ENCODE data around the gene CPN2. TPM values are rescaled to one million over a fixed set of nuclear protein-coding genes. Genes with fewer than 3 reads are reported as not detected.

Gene CPN2
- total RNA-seq, 1 experiment from 2014 or later, result 0.08 TPM

- intact Hi-C loops (cut with micrococcal nuclease; ENCODE audit: unreplicated experiment), result no loop called here
- no peaks in the 10 kb centered on the region for H3K36me3 ChIP-seq (ENCODE audit: control insufficient read depth, insufficient read depth, low read length)
- no peak overlapping the region for H3K27ac ChIP-seq (ENCODE audit: low read length)
- BruUV-seq (replicated peaks), result no TSS peak
- H3K4me1 ChIP-seq (ENCODE audit: control insufficient read depth, insufficient read depth, low read length), result peaks cover 7% of the 10 kb centered on the region
- H3K4me3 ChIP-seq (ENCODE audit: low read depth in 2 of 2, low read length in 2 of 2), result no peak overlapping the region
- no peaks in the 10 kb centered on the region for H3K27me3 ChIP-seq (ENCODE audit: control insufficient read depth, insufficient read depth, low read length)
- no peak for DNase-seq (ENCODE audit: low read depth, low spot score)
- TF ChIP-seq, protein P1, sequence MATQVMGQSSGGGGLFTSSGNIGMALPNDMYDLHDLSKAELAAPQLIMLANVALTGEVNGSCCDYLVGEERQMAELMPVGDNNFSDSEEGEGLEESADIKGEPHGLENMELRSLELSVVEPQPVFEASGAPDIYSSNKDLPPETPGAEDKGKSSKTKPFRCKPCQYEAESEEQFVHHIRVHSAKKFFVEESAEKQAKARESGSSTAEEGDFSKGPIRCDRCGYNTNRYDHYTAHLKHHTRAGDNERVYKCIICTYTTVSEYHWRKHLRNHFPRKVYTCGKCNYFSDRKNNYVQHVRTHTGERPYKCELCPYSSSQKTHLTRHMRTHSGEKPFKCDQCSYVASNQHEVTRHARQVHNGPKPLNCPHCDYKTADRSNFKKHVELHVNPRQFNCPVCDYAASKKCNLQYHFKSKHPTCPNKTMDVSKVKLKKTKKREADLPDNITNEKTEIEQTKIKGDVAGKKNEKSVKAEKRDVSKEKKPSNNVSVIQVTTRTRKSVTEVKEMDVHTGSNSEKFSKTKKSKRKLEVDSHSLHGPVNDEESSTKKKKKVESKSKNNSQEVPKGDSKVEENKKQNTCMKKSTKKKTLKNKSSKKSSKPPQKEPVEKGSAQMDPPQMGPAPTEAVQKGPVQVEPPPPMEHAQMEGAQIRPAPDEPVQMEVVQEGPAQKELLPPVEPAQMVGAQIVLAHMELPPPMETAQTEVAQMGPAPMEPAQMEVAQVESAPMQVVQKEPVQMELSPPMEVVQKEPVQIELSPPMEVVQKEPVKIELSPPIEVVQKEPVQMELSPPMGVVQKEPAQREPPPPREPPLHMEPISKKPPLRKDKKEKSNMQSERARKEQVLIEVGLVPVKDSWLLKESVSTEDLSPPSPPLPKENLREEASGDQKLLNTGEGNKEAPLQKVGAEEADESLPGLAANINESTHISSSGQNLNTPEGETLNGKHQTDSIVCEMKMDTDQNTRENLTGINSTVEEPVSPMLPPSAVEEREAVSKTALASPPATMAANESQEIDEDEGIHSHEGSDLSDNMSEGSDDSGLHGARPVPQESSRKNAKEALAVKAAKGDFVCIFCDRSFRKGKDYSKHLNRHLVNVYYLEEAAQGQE (IDR thresholded peaks at IDR 0.05; ENCODE audit: insufficient read depth in 1 of 2, low read depth in 2 of 2, low read length in 1 of 2), result no peak
- no peak for TF ChIP-seq CTCF (IDR thresholded peaks at IDR 0.05)
- TF ChIP-seq SIN3A (IDR thresholded peaks at IDR 0.05; ENCODE audit: borderline replicate concordance, insufficient read depth, low read depth, low read length), result no peak
- no peak for TF ChIP-seq POLR2AphosphoS5 (IDR thresholded peaks at IDR 0.05; ENCODE audit: low read depth, low read length)
- TF ChIP-seq TCF7L2 (IDR thresholded peaks at IDR 0.05; ENCODE audit: low read depth, low read length), result no peak
- in situ Hi-C loops (cut with HindIII; ENCODE audit: low pct_unique_long_range_greater_than_20kb, low sequenced_read_pairs), result no loop called here
- ChIA-PET POLR2A (interaction anchor here (0.6 kb wide), 1 partner anchor 244 kb away, joined by 12 read pairs; no protein-coding TSS in a partner anchor), CTCF (interaction anchor here (0.6 kb wide), 1 partner anchor 11 kb away, joined by 3 read pairs; no protein-coding TSS in a partner anchor)
- no peak for ATAC-seq
- H3K9me3 ChIP-seq (ENCODE audit: control insufficient read depth, insufficient read depth, low read depth, low read length), result no peaks in the 10 kb centered on the region
Observed at GRCh38 chr3:194298331-194299227, 52.5 kb downstream of the CPN2 start.

- Histone ChIP-seq H3K4me1 (ENCODE audit: control insufficient read depth, insufficient read depth, low read length) (peaks cover 7% of the 10 kb centered on the region), H3K27me3 (ENCODE audit: control insufficient read depth, insufficient read depth, low read length) (no peaks in the 10 kb centered on the region), H3K9me3 (ENCODE audit: control insufficient read depth, insufficient read depth, low read depth, low read length) (no peaks in the 10 kb centered on the region), H3K36me3 (ENCODE audit: control insufficient read depth, insufficient read depth, low read length) (no peaks in the 10 kb centered on the region), H3K4me3 (ENCODE audit: low read depth in 2 of 2, low read length in 2 of 2) (peak overlapping the region; percentile 15 to 23; a peak in 2 of 4 replicates), H3K27ac (ENCODE audit: low read length) (peak overlapping the region; percentile 25)
- in situ Hi-C loops (cut with HindIII; ENCODE audit: low pct_unique_long_range_greater_than_20kb, low sequenced_read_pairs) (no loop called here), intact Hi-C loops (cut with micrococcal nuclease; ENCODE audit: unreplicated experiment) (no loop called here)
- ChIA-PET POLR2A (interaction anchor here (0.5 kb wide), 1 partner anchor 1703 kb away, joined by 3 read pairs; no protein-coding TSS in a partner anchor), CTCF (no interaction called here)
- no TSS peak for BruUV-seq (replicated peaks)
- DNase-seq (ENCODE audit: low read depth, low spot score) (no peak), ATAC-seq (peak; percentile 62)
- no peak for TF ChIP-seq POLR2AphosphoS5 (IDR thresholded peaks at IDR 0.05; ENCODE audit: low read depth, low read length)
- TF ChIP-seq, protein P1 (IDR thresholded peaks at IDR 0.05; ENCODE audit: insufficient read depth in 1 of 2, low read depth in 2 of 2, low read length in 1 of 2), result no peak
- TF ChIP-seq CTCF (IDR thresholded peaks at IDR 0.05), result no peak
- no peak for TF ChIP-seq TCF7L2 (IDR thresholded peaks at IDR 0.05; ENCODE audit: low read depth, low read length)
- no peak for TF ChIP-seq SIN3A (IDR thresholded peaks at IDR 0.05; ENCODE audit: borderline replicate concordance, insufficient read depth, low read depth, low read length)
Observed at GRCh38 chr3:194296454-194297263, 54.5 kb downstream of the CPN2 start.

Measured in Panc1 (cell line).